IgD-negative memory B cell (primary cell): Measurements from ENCODE around the gene SLIT3. TPM values are rescaled to one million over a fixed set of nuclear protein-coding genes. Genes with fewer than 3 reads are reported as not detected.

Source experiments
- H3K27ac Mint-ChIP-seq, 3 donors: one replicate each; pipeline ENCODE4 v1.8.0; 2020 to 2022; ENCODE audit warnings: mild to moderate bottlenecking in 3 of 3, mixed read lengths in 3 of 3, moderate library complexity in 1 of 3
- H3K27me3 Mint-ChIP-seq: one replicate; pipeline ENCODE4 v1.8.0; 2021; ENCODE audit warnings: mixed read lengths
- H3K36me3 Mint-ChIP-seq: one replicate; pipeline ENCODE4 v1.8.0; 2020; ENCODE audit warnings: mild to moderate bottlenecking, mixed read lengths
- H3K4me1 Mint-ChIP-seq, 3 donors: one replicate each; pipeline ENCODE4 v1.8.0; 2020 to 2022; ENCODE audit warnings: mixed read lengths in 3 of 3, mild to moderate bottlenecking in 1 of 3
- H3K4me3 Mint-ChIP-seq, 4 donors: one replicate each; pipeline ENCODE4 v1.8.0; 2020 to 2022; ENCODE audit warnings: mild to moderate bottlenecking in 4 of 4, mixed read lengths in 4 of 4, moderate library complexity in 3 of 4
- H3K9me3 Mint-ChIP-seq, 3 donors: one replicate each; pipeline ENCODE4 v1.8.0; 2020 to 2021; ENCODE audit warnings: mixed read lengths in 3 of 3, mild to moderate bottlenecking in 1 of 3
- polyA plus RNA-seq: library from polyadenylated mRNA; unstranded; fragments of 300-500 nt; fragmentation: Illumina TruSeq; gene quantifications from one replicate; pipeline ENCODE4 v1.2.3, GENCODE V29; 2021

Gene SLIT3
- polyA plus RNA-seq, 1 donor from 2014 or later = not detected

- Mint-ChIP-seq H3K4me3 (no peak overlapping the region), H3K9me3 (peaks cover 3 to 11% (median 3%) of the 10 kb centered on the region in 3 donors), H3K4me1 (no peaks in the 10 kb centered on the region), H3K27ac (no peak overlapping the region), H3K36me3 (no peaks in the 10 kb centered on the region), H3K27me3 (no peaks in the 10 kb centered on the region)
These were observed 100.7 kb downstream of the SLIT3 start for GRCh38 chr5:169200125-169200778.

DNA sequence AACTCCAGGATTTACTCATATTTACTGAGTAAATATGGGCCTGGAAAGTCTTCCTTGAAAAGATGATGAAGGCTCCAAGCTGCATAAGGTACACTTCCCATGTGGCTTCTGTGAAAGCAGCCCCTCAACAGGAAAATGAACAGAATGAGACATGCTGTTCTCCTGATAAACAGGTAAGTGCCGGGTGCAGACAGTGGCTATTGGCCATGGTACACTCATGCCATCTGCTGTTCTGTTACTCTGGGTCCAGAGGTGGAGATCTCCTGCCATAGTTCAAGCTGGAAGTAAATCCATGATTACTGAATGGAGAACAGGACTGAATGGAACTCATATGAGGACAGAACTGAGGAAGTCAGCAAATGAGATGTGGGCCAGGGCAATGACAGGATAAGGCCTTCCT lies 103.6 kb downstream of the SLIT3 start:
- peaks cover 2% of the 10 kb centered on the region for H3K36me3 Mint-ChIP-seq
- no peak overlapping the region for H3K27ac Mint-ChIP-seq

DNA sequence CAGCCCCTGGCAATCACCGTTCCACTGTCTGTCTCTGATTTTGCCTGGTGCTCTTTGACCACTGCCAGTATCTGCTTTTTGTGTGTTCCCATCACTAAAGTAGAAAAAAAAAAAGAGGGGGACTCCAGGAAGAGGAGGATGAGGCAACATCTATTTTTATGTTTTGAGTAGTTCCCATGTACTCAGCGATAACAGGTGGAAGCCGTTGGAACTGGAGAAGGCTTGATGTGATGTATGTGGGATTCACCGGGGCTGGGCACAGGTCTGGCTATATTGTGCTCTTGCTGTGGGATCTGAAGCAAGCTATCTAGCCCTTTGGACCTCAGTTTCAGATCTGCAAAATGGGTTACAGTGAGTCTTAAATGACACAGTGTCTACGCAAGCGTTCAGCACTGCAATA lies 104.9 kb downstream of the SLIT3 start:
- H3K9me3 Mint-ChIP-seq = peaks cover 0 to 2% (median 0%) of the 10 kb centered on the region in 3 donors

More for the DNA sequence above, 103.6 kb downstream of the SLIT3 start:
- H3K9me3 Mint-ChIP-seq = peaks cover 3 to 5% (median 4%) of the 10 kb centered on the region in 3 donors
- no peaks in the 10 kb centered on the region for H3K27me3 Mint-ChIP-seq
- H3K4me3 Mint-ChIP-seq = no peak overlapping the region
- H3K4me1 Mint-ChIP-seq = no peaks in the 10 kb centered on the region

DNA sequence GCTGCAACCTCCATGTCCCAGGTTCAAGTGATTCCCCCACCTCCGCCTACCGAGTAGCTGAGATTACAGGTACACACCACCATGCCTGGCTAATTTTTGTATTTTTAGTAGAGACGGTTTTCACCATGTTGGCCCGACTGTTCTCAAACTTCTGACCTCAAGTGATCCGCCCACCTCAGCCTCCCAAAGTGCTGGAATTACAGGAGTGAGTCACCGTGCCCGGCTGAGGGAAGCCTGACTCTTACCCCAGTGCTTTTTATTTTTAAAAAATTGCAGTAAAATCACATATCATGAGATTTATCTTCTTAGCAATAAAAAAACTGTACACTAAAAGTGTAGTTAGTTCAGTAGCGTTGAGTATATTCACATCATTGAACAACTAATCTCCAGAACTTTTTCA lies 105.3 kb downstream of the SLIT3 start:
- no peaks in the 10 kb centered on the region for H3K27me3 Mint-ChIP-seq
- H3K4me1 Mint-ChIP-seq = no peaks in the 10 kb centered on the region
- peaks cover 2% of the 10 kb centered on the region for H3K36me3 Mint-ChIP-seq
- H3K27ac Mint-ChIP-seq = no peak overlapping the region
- H3K4me3 Mint-ChIP-seq = no peak overlapping the region
- H3K9me3 Mint-ChIP-seq = peaks cover 0 to 2% (median 0%) of the 10 kb centered on the region in 3 donors

More for the DNA sequence above, 104.9 kb downstream of the SLIT3 start:
- H3K4me3 Mint-ChIP-seq = no peak overlapping the region
- H3K4me1 Mint-ChIP-seq = no peaks in the 10 kb centered on the region
- no peaks in the 10 kb centered on the region for H3K27me3 Mint-ChIP-seq
- H3K27ac Mint-ChIP-seq = no peak overlapping the region
- peaks cover 2% of the 10 kb centered on the region for H3K36me3 Mint-ChIP-seq

GRCh38 chr5:169192536-169192935 lies 108.4 kb downstream of the SLIT3 start:
- H3K27me3 Mint-ChIP-seq = no peaks in the 10 kb centered on the region

GRCh38 chr5:169190849-169191248 lies 110.1 kb downstream of the SLIT3 start:
- Mint-ChIP-seq H3K36me3 (peaks cover 2% of the 10 kb centered on the region), H3K9me3 (peaks cover 0 to 2% (median 0%) of the 10 kb centered on the region in 3 donors), H3K27me3 (no peaks in the 10 kb centered on the region), H3K27ac (no peak overlapping the region), H3K4me3 (no peak overlapping the region), H3K4me1 (no peaks in the 10 kb centered on the region)

More at GRCh38 chr5:169192536-169192935, 108.4 kb downstream of the SLIT3 start:
- H3K9me3 Mint-ChIP-seq = peaks cover 0 to 2% (median 0%) of the 10 kb centered on the region in 3 donors
- no peak overlapping the region for H3K27ac Mint-ChIP-seq
- no peaks in the 10 kb centered on the region for H3K4me1 Mint-ChIP-seq
- H3K4me3 Mint-ChIP-seq = no peak overlapping the region
- peaks cover 2% of the 10 kb centered on the region for H3K36me3 Mint-ChIP-seq

DNA sequence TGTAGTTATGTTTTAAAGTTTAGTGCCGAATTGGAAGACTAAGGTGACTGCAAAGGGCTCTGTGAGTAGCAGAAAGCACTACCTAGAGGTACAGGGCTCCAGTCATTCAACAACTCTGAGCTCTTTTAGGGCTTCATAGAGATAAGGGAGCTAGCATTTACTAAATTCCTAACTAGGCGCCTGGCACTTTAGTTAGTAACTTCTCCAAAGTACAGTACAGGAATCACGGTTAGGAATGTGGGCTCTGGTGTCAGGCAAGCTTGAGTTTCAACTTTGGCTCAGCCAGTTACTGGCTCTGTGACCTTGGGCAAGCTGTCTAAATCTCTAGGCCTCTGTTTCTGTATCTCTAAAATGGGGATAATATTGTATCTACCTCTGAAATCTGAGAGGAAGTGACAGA lies 115.3 kb downstream of the SLIT3 start:
- Mint-ChIP-seq H3K36me3 (no peaks in the 10 kb centered on the region), H3K9me3 (no peaks in the 10 kb centered on the region)

DNA sequence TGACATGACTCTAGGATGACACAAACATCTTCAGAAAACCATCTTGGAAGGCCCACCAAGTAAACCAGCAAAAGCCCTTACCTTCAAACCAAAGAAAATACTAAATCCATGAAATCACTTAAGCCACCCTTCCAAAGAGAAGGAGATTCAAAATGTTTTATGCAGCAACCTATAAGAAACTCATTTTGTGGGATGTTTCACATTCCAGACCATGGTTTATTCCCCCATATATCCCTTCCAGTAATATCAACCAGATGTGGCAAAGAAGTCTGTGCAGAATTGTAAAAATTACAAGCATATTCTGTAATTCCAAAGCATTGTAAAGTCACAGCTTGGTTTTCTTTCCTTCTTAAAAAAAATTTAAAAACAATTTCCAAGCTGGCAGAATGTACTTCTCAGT lies 117.4 kb downstream of the SLIT3 start:
- no peaks in the 10 kb centered on the region for H3K36me3 Mint-ChIP-seq
- no peak overlapping the region for H3K4me3 Mint-ChIP-seq
- no peaks in the 10 kb centered on the region for H3K9me3 Mint-ChIP-seq
- H3K4me1 Mint-ChIP-seq = no peaks in the 10 kb centered on the region
- H3K27ac Mint-ChIP-seq = no peak overlapping the region
- H3K27me3 Mint-ChIP-seq = no peaks in the 10 kb centered on the region

More for the DNA sequence above, 115.3 kb downstream of the SLIT3 start:
- Mint-ChIP-seq H3K27me3 (no peaks in the 10 kb centered on the region), H3K4me3 (no peak overlapping the region), H3K27ac (no peak overlapping the region), H3K4me1 (no peaks in the 10 kb centered on the region)

DNA sequence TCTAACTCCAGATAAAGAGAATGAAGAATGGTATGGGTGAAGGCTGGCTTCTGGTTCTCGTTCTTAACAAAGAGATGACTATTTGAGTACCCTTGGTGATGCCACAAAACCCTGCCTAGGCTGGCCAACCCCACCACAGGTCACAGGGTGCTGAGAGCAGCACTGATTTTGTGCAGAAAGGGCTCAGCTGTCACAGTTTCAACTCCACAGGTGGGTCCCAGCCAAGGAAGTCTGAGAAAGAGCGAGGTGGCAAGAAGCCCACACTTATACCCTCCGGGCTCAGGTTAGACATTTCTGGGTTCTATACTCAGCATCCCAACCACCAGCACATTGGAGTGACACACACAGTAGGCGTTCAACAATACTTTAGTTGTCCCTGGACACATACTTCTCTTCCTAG lies 118.1 kb downstream of the SLIT3 start:
- Mint-ChIP-seq H3K4me1 (no peaks in the 10 kb centered on the region), H3K4me3 (no peak overlapping the region), H3K36me3 (no peaks in the 10 kb centered on the region), H3K27me3 (no peaks in the 10 kb centered on the region), H3K9me3 (no peaks in the 10 kb centered on the region), H3K27ac (no peak overlapping the region)

DNA sequence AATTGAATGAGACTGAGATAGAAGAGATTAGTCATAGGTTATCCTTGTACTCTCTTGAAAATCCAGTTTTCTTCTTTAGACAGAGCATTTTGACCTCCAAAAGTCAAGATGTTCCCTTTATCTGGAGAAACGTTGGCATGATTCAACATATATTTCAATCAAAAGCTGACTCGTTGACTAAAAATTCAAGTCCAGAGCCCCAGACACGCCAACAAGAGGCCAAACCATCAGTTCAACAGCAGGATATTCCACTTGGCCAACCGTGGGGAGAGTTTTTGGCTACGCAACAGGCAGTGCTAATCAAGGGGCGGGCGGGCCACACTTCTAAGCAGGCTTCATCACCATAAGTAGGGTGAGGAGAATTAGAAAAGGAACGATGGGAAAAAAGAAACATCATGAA lies 119.1 kb downstream of the SLIT3 start:
- Mint-ChIP-seq H3K4me3 (no peak overlapping the region), H3K9me3 (no peaks in the 10 kb centered on the region), H3K4me1 (no peaks in the 10 kb centered on the region), H3K27me3 (no peaks in the 10 kb centered on the region), H3K36me3 (no peaks in the 10 kb centered on the region), H3K27ac (no peak overlapping the region)

GRCh38 chr5:169178754-169179153 lies 122.2 kb downstream of the SLIT3 start:
- peaks cover 2% of the 10 kb centered on the region for H3K36me3 Mint-ChIP-seq

DNA sequence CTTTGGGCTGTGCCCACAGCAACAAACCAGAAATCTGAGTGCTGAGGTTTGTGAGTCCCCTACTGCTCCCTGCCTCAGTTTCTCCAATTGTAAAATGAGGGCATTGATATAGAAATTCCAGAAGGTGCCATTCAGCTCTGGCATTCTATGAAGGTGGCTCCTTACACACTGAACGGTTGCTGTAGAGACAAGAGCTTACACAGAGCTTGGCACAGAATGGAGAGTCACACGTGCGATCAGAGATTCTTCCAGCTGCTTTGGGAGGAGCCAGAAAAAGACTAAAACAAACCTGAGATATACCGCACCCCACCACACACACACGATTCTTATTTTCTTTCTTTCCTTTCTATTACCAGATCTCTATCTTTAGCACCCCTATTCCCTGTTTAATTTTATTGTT lies 122.7 kb downstream of the SLIT3 start:
- Mint-ChIP-seq H3K27ac (no peak overlapping the region), H3K9me3 (no peaks in the 10 kb centered on the region), H3K4me1 (no peaks in the 10 kb centered on the region), H3K4me3 (no peak overlapping the region), H3K27me3 (no peaks in the 10 kb centered on the region), H3K36me3 (peaks cover 2% of the 10 kb centered on the region)

More at GRCh38 chr5:169178754-169179153, 122.2 kb downstream of the SLIT3 start:
- H3K4me1 Mint-ChIP-seq = no peaks in the 10 kb centered on the region
- H3K27me3 Mint-ChIP-seq = no peaks in the 10 kb centered on the region
- no peak overlapping the region for H3K27ac Mint-ChIP-seq
- no peaks in the 10 kb centered on the region for H3K9me3 Mint-ChIP-seq
- H3K4me3 Mint-ChIP-seq = no peak overlapping the region

DNA sequence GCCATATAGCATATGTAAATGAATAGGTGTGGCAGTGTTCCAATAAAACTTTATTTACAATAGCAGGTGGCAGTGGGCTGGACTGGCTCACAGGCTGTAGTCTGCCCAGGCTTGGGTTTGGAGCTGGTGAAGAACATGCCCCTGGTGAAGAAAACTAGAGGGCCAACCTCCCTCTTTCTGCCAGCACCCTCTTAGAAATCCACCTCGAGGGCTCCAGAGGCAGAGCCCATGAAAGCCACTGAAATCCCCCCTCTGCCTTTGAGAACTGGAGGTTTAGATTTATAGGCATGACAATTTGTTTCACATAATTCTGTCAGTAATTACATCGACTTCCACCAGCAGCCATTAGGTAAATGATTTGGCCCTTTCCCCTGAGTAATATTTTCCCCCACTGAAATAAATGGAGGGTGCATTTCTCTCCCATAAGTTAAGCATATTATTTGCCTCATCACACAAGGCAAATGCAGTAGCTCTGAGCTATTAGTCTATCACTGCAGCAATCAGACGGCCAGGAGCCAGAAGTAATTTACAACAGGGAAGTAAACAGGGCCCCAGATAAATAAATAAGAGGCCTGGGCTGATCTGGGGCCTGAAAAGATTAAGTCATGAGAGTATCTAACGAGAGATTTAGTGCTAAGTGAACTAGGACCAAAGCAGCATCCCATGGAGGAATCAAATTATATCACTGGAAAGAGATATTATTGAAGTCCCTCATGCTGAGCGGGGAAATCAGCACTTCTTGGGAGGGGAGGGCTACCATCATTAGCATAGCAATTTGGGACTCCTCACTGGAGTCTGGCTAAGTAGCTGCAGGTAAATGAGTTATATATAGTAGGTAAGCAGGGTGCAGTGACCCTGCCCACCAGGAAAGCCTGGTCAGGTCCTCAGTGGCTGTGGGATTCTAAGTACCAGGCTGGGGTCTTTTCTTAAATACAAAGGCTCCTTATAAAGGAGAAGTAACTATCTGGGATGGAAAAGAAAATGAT lies 123.9 kb downstream of the SLIT3 start:
- Mint-ChIP-seq H3K9me3 (peaks cover 0 to 2% (median 0%) of the 10 kb centered on the region in 3 donors), H3K4me3 (no peak overlapping the region), H3K27ac (no peak overlapping the region), H3K4me1 (no peaks in the 10 kb centered on the region), H3K36me3 (peaks cover 2% of the 10 kb centered on the region), H3K27me3 (no peaks in the 10 kb centered on the region)

DNA sequence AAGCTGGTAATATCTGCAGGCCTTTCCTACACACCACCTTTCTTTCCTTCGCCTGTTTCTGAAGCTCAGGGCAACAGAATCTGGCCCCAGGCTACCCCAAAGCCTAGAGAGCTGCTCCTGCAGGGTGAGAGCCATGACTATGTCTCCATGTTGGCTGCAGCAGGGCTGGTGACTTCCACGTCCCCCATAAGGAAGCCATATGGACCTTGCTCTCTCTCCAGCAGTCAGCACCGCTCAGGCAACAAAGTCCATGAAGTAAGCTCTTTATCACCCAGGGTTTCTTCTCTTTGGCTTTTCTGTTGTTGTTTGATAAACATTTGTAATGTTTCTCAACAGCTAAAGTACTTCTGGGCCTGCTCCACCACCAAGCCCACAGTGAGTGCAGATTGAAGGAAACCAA lies 125.2 kb downstream of the SLIT3 start:
- Mint-ChIP-seq H3K36me3 (peaks cover 2% of the 10 kb centered on the region), H3K9me3 (peaks cover 0 to 8% (median 4%) of the 10 kb centered on the region in 3 donors), H3K27ac (no peak overlapping the region), H3K27me3 (peaks cover 1% of the 10 kb centered on the region), H3K4me1 (no peaks in the 10 kb centered on the region), H3K4me3 (no peak overlapping the region)

DNA sequence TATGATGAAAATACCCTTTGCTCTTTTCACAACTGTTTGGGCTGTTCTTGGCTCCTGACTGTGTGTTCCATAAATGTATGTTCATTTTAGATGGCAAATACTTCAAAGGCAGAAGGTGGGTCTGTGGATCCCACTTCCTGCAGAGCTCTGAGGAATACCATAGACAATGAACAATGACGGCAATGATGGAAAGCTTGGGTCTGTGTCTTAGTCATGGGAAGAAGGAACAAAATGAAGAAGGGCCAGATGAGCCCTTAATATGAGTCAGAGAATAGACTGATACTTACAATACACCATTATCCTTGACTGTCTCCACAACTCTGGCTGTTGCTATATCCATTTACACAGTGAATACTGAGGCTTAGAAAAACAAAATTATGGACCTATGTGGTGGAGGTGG lies 126.0 kb downstream of the SLIT3 start:
- Mint-ChIP-seq H3K9me3 (peaks cover 2 to 8% (median 4%) of the 10 kb centered on the region in 3 donors), H3K27ac (no peak overlapping the region), H3K4me1 (no peaks in the 10 kb centered on the region), H3K4me3 (no peak overlapping the region), H3K27me3 (peaks cover 1% of the 10 kb centered on the region), H3K36me3 (peaks cover 2% of the 10 kb centered on the region)
